ENCODE data around the gene CAB39L. TPM values are rescaled to one million over a fixed set of nuclear protein-coding genes. Genes with fewer than 3 reads are reported as not detected.

Gene CAB39L
- total and polyA plus RNA-seq, 2 of the 13 experiments (the other 11 are each of a cell fraction or from before 2014, with no cell fraction given): 3.1 to 6.1 TPM

GRCh38 chr13:49323344-49323743, 120.5 kb downstream of the CAB39L start:
- no peak overlapping the region for H3K4me3 ChIP-seq (replicated peaks in 1 of 3; ENCODE audit: insufficient read depth in 1 of 3, low read depth in 2 of 3, low read length in 3 of 3)

More at GRCh38 chr13:49323344-49323743, 120.5 kb downstream of the CAB39L start:
- 0 out of 2 replicates have a peak, but pooled peaks cover 7% of the 10 kb centered on the region for H3K4me1 ChIP-seq (ENCODE audit: insufficient read depth, low read length)
- no peaks in the 10 kb centered on the region for H3K36me3 ChIP-seq (replicated peaks in 1 of 2; ENCODE audit: control insufficient read depth in 1 of 2, insufficient read depth in 2 of 2, low read length in 2 of 2)
- POLR2A ChIA-PET: no interaction called here
- 91% methylated on average over 7 of the region's 7 CpGs for WGBS (ENCODE audit: low lambda C conversion rate)
- no peaks in the 10 kb centered on the region for H3K9me3 ChIP-seq (ENCODE audit: low read length)
- intact Hi-C loops (cut with micrococcal nuclease; ENCODE audit: unreplicated experiment): no loop called here
- no peak overlapping the region for H3K27ac ChIP-seq (ENCODE audit: extremely low read length, insufficient read depth, low read length)
- DNase-seq (ENCODE audit: low spot score) (no peak), FAIRE-seq (no peak), ATAC-seq (no peak)
- in situ Hi-C loops (cut with HindIII; ENCODE audit: extremely low pct_ligation_motif_present, low pct_unique_long_range_greater_than_20kb): no loop called here
- no peak overlapping the region for H3K9ac ChIP-seq (ENCODE audit: insufficient read depth, low read depth, low read length)
- BruUV-seq (replicated peaks): no TSS peak
- H3K27me3 ChIP-seq (ENCODE audit: control insufficient read depth in 1 of 2, insufficient read depth in 2 of 2, low read length in 2 of 2): no peaks in the 10 kb centered on the region
- no peak overlapping the region for H2AFZ ChIP-seq (ENCODE audit: low read length)
- TF ChIP-seq SIX4 (CRISPR knock-in tag; IDR thresholded peaks at IDR 0.05): no peak
- TF ChIP-seq ZNF274 (CRISPR knock-in tag; IDR thresholded peaks at IDR 0.05): no peak
- TF ChIP-seq PRDM15 (CRISPR knock-in tag; IDR thresholded peaks at IDR 0.05): no peak
- TF ChIP-seq ZNF670 (CRISPR knock-in tag; IDR thresholded peaks at IDR 0.05; ENCODE audit: borderline replicate concordance): no peak
- no peak for TF ChIP-seq ZNF687 (CRISPR knock-in tag; IDR thresholded peaks at IDR 0.05)
- TF ChIP-seq CREM (IDR thresholded peaks at IDR 0.05): no peak
- TF ChIP-seq CREM (CRISPR knock-in tag; IDR thresholded peaks at IDR 0.05): no peak
- TF ChIP-seq CREB3 (CRISPR knock-in tag; IDR thresholded peaks at IDR 0.05): no peak
- no peak for TF ChIP-seq HIVEP1 (CRISPR knock-in tag; IDR thresholded peaks at IDR 0.05)
- no peak for TF ChIP-seq ZNF737 (CRISPR knock-in tag; IDR thresholded peaks at IDR 0.05; ENCODE audit: borderline replicate concordance)
- no peak for TF ChIP-seq ZNF326 (CRISPR knock-in tag; IDR thresholded peaks at IDR 0.05; ENCODE audit: borderline replicate concordance)
- no peak for TF ChIP-seq EZH2 (conservative IDR thresholded peaks at IDR 0.05; ENCODE audit: low read depth, low read length)
- TF ChIP-seq ZEB1 (IDR thresholded peaks at IDR 0.05; ENCODE audit: insufficient replicate concordance, low read depth): no peak
- TF ChIP-seq IRF2 (CRISPR knock-in tag; IDR thresholded peaks at IDR 0.05): no peak
- no peak for TF ChIP-seq ZIK1 (CRISPR knock-in tag; IDR thresholded peaks at IDR 0.05; ENCODE audit: borderline replicate concordance, low read depth)
- no peak for TF ChIP-seq ASH2L (IDR thresholded peaks at IDR 0.05; ENCODE audit: insufficient read length, low read depth, low read length)
- TF ChIP-seq ZBTB21 (CRISPR knock-in tag; IDR thresholded peaks at IDR 0.05): no peak
- H3K79me2 ChIP-seq (ENCODE audit: insufficient read depth, low read length): no peaks in the 10 kb centered on the region
- H3K4me2 ChIP-seq (ENCODE audit: low read depth, low read length): no peak overlapping the region
- CTCF ChIA-PET (ENCODE audit: low intra/inter-chr PET ratio, low total read pairs): no interaction called here
- no peaks in the 10 kb centered on the region for H4K20me1 ChIP-seq (ENCODE audit: insufficient read depth, low read length)

Measured in HepG2 (cell line).